IPS-20b (cell line): ENCODE data around the gene TMEM89.

Experiments
- H3K27ac ChIP-seq: one replicate; pipeline ENCODE4 v1.5.1; 2013; ENCODE audit warnings: low read length
- H3K27me3 ChIP-seq: 2 replicates; pipeline ENCODE4 v1.6.1; 2013; ENCODE audit warnings: mild to moderate bottlenecking, low read length, inconsistent platforms; ENCODE audit not compliant: insufficient read depth
- H3K36me3 ChIP-seq: 2 replicates; pipeline ENCODE4 v1.6.1; 2013; ENCODE audit warnings: low read depth, mild to moderate bottlenecking, inconsistent platforms, low read length, moderate library complexity; ENCODE audit not compliant: insufficient read depth
- H3K4me1 ChIP-seq: 2 replicates; pipeline ENCODE4 v1.6.1; 2013; ENCODE audit warnings: mild to moderate bottlenecking, control low read depth, inconsistent platforms, low read length, moderate library complexity; ENCODE audit not compliant: insufficient read depth
- H3K4me3 ChIP-seq: 2 replicates; pipeline ENCODE4 v1.5.1; 2013; ENCODE audit warnings: mild to moderate bottlenecking, low read length, inconsistent platforms
- H3K9ac ChIP-seq: 2 replicates; pipeline ENCODE4 v1.6.1; 2013; ENCODE audit warnings: low read depth, mild to moderate bottlenecking, inconsistent platforms, low read length, moderate library complexity
- H3K9me3 ChIP-seq: 2 replicates; pipeline ENCODE4 v1.6.1; 2013; ENCODE audit warnings: mild to moderate bottlenecking, low read depth, low read length, inconsistent platforms; ENCODE audit not compliant: insufficient read depth

The TMEM89 gene

GRCh38 chr3:48601622-48601994 lies 20.0 kb downstream of the TMEM89 start:
- Histone ChIP-seq H3K9me3 (no peaks in the 10 kb centered on the region), H3K36me3 (peaks cover 93% of the 10 kb centered on the region), H3K27ac (no peak overlapping the region), H3K4me1 (no peaks in the 10 kb centered on the region; the same call in 1 of the 2 replicates), H3K4me3 (no peak overlapping the region), H3K9ac (no peak overlapping the region), H3K27me3 (no peaks in the 10 kb centered on the region)

- no peak overlapping the region for H3K9ac ChIP-seq
- no peaks in the 10 kb centered on the region for H3K27me3 ChIP-seq
- H3K4me3 ChIP-seq = no peak overlapping the region
- peaks cover 87% of the 10 kb centered on the region for H3K36me3 ChIP-seq
- H3K27ac ChIP-seq = no peak overlapping the region
- no peaks in the 10 kb centered on the region; the same call in none of the 2 replicates for H3K4me1 ChIP-seq
- H3K9me3 ChIP-seq = no peaks in the 10 kb centered on the region
Measured at GRCh38 chr3:48600711-48601621, 20.6 kb downstream of the TMEM89 start.

GRCh38 chr3:48599509-48600285 lies 21.9 kb downstream of the TMEM89 start:
- Histone ChIP-seq H3K27ac (no peak overlapping the region), H3K27me3 (peaks cover 7% of the 10 kb centered on the region), H3K36me3 (peaks cover 74% of the 10 kb centered on the region), H3K9me3 (no peaks in the 10 kb centered on the region), H3K4me3 (no peak overlapping the region), H3K4me1 (no peaks in the 10 kb centered on the region; the same call in none of the 2 replicates), H3K9ac (no peak overlapping the region)

GRCh38 chr3:48599077-48599501 lies 22.5 kb downstream of the TMEM89 start:
- Histone ChIP-seq H3K36me3 (peaks cover 68% of the 10 kb centered on the region), H3K9me3 (no peaks in the 10 kb centered on the region), H3K4me3 (no peak overlapping the region), H3K27me3 (peaks cover 13% of the 10 kb centered on the region), H3K27ac (no peak overlapping the region), H3K9ac (no peak overlapping the region), H3K4me1 (no peaks in the 10 kb centered on the region; the same call in none of the 2 replicates)

GRCh38 chr3:48598323-48599076 lies 23.1 kb downstream of the TMEM89 start:
- H3K9me3 ChIP-seq = no peaks in the 10 kb centered on the region
- peaks cover 62% of the 10 kb centered on the region for H3K36me3 ChIP-seq
- peaks cover 19% of the 10 kb centered on the region for H3K27me3 ChIP-seq
- no peak overlapping the region for H3K4me3 ChIP-seq
- H3K4me1 ChIP-seq = no peaks in the 10 kb centered on the region; the same call in none of the 2 replicates
- H3K27ac ChIP-seq = no peak overlapping the region
- H3K9ac ChIP-seq = no peak overlapping the region

GRCh38 chr3:48597408-48597800 lies 24.2 kb downstream of the TMEM89 start:
- H3K36me3 ChIP-seq = peaks cover 51% of the 10 kb centered on the region

GRCh38 chr3:48596676-48597407 lies 24.7 kb downstream of the TMEM89 start:
- Histone ChIP-seq H3K4me1 (no peaks in the 10 kb centered on the region; the same call in none of the 2 replicates), H3K27me3 (peaks cover 22% of the 10 kb centered on the region), H3K27ac (no peak overlapping the region), H3K9me3 (no peaks in the 10 kb centered on the region), H3K9ac (no peak overlapping the region), H3K4me3 (no peak overlapping the region), H3K36me3 (peaks cover 47% of the 10 kb centered on the region)

More at GRCh38 chr3:48597408-48597800, 24.2 kb downstream of the TMEM89 start:
- no peak overlapping the region for H3K9ac ChIP-seq
- no peak overlapping the region for H3K4me3 ChIP-seq
- peaks cover 22% of the 10 kb centered on the region for H3K27me3 ChIP-seq
- no peaks in the 10 kb centered on the region; the same call in none of the 2 replicates for H3K4me1 ChIP-seq
- H3K9me3 ChIP-seq = no peaks in the 10 kb centered on the region
- no peak overlapping the region for H3K27ac ChIP-seq

GRCh38 chr3:48596157-48596556 lies 25.4 kb downstream of the TMEM89 start:
- Histone ChIP-seq H3K9me3 (no peaks in the 10 kb centered on the region), H3K4me1 (no peaks in the 10 kb centered on the region; the same call in none of the 2 replicates), H3K27ac (no peak overlapping the region), H3K9ac (no peak overlapping the region), H3K27me3 (peaks cover 22% of the 10 kb centered on the region), H3K4me3 (no peak overlapping the region), H3K36me3 (peaks cover 40% of the 10 kb centered on the region)

- H3K9me3 ChIP-seq = no peaks in the 10 kb centered on the region
- no peak overlapping the region for H3K9ac ChIP-seq
- H3K4me1 ChIP-seq = no peaks in the 10 kb centered on the region; the same call in none of the 2 replicates
- H3K36me3 ChIP-seq = peaks cover 35% of the 10 kb centered on the region
- H3K27me3 ChIP-seq = peaks cover 22% of the 10 kb centered on the region
- H3K4me3 ChIP-seq = peak overlapping the region; percentile 62; the same call in 1 of the 2 replicates
- no peak overlapping the region for H3K27ac ChIP-seq
Measured at GRCh38 chr3:48595526-48596121, 25.9 kb downstream of the TMEM89 start.

- peaks cover 30% of the 10 kb centered on the region for H3K36me3 ChIP-seq
- H3K4me1 ChIP-seq = no peaks in the 10 kb centered on the region; the same call in none of the 2 replicates
- peaks cover 22% of the 10 kb centered on the region for H3K27me3 ChIP-seq
- H3K4me3 ChIP-seq = peak within 1 kb of the TSS; percentile 62
- H3K9me3 ChIP-seq = no peaks in the 10 kb centered on the region
- peak within 1 kb of the TSS; percentile 56 for H3K9ac ChIP-seq
- no peak within 1 kb of the TSS for H3K27ac ChIP-seq
Measured at GRCh38 chr3:48595075-48595525, 26.5 kb downstream of the TMEM89 start, which contains the start of gene COL7A1. Gene COL7A1, minus strand, starts transcription at chr3:48595329. Its CDS starts 170 bp downstream, at chr3:48595159.
